Measurements from ENCODE around the gene PRR13.
"Not testable (repeated sequence)": the region's sequence is repeated elsewhere in the genome, so short reads cannot be mapped to it uniquely, and the experiment has no call there.

PRR13 gene

DNA sequence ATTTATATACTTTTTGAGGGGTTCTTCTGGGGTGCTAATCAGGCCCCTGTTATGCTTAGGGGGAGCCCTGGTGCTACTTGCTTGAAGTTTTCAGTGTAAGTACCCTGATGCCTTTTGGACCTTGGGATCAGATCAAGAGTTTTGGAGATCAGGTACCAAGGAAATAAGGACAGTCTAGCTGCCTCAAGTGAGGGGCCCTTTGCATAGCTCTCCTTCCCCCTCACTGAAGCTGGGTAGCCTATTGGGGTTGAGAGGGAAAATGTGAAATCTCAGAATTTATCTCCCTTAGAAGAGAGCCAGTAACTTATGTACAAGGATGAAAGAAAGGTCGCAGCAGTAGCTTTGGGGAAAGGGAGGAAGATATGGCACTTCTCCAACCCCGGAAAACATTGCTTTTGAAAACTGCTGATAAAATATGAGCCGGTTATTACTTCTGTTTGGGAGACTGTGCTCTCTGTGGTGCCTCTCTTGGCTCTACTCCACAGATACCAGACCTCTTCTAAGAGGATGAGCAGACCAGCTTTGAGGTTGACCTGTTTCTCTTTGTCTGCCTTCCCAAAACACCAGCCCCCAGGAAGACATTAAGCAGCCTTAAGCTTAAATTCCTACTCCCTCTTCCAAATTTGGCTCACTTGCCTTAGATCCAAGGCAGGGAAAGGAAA is 26.6 kb upstream of the PRR13 start:
- POLR2A ChIA-PET = no interaction called here

DNA sequence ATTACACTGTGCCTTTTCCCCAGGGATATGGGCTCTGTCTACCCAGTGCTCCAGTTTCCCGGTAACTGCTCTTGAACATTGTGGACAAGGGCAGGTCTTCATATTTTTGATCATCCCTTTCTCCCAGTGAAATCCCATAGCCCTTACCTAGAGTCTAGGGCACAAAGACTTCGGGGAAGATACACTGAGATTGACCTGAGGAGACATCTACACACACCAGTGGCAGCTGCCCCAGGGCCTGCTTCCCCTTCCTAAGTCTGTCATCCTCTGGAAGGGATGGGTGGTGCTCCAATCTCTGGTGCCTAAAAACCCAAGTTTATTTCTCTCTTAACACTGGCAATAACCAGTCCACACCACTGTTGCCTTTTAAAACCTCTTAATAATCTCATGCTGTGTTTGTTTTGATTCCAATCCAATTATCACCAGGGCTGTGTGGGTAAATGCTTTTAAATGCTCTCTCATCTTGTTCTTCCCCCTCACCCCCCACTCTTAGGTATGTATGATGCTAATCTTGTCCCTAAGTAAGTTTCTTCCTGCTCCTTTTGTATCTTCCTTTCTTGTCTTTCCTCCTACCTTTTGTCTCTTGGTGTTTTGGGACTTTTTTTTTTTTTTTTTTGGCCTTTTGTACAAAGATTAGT is 25.7 kb upstream of the PRR13 start:
- CTCF ChIA-PET = interaction anchor here (1.2 to 10.2 kb wide), 5 partner anchors 11 to 94 kb away, joined by 3 to 112 read pairs (median 5); partner anchors contain the start of gene AAAS
- POLR2A ChIA-PET; DNase-seq (ENCODE audit: low read depth, low spot score); H3K4me3 ChIP-seq (ENCODE audit: low read depth, low read length): not testable (repeated sequence)

More for the DNA sequence above, 26.6 kb upstream of the PRR13 start:
- CTCF ChIA-PET = interaction anchor here (1.0 to 10.2 kb wide), 6 partner anchors 10 to 93 kb away, joined by 3 to 112 read pairs (median 6); partner anchors contain the start of gene AAAS
- H3K4me3 ChIP-seq (ENCODE audit: low read depth, low read length) = no peak overlapping the region
- TF ChIP-seq, protein P1, sequence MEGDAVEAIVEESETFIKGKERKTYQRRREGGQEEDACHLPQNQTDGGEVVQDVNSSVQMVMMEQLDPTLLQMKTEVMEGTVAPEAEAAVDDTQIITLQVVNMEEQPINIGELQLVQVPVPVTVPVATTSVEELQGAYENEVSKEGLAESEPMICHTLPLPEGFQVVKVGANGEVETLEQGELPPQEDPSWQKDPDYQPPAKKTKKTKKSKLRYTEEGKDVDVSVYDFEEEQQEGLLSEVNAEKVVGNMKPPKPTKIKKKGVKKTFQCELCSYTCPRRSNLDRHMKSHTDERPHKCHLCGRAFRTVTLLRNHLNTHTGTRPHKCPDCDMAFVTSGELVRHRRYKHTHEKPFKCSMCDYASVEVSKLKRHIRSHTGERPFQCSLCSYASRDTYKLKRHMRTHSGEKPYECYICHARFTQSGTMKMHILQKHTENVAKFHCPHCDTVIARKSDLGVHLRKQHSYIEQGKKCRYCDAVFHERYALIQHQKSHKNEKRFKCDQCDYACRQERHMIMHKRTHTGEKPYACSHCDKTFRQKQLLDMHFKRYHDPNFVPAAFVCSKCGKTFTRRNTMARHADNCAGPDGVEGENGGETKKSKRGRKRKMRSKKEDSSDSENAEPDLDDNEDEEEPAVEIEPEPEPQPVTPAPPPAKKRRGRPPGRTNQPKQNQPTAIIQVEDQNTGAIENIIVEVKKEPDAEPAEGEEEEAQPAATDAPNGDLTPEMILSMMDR (IDR thresholded peaks at IDR 0.05; ENCODE audit: insufficient read depth, low read length, missing control alignments) = no peak
- no peak for DNase-seq (ENCODE audit: low read depth, low spot score)

DNA sequence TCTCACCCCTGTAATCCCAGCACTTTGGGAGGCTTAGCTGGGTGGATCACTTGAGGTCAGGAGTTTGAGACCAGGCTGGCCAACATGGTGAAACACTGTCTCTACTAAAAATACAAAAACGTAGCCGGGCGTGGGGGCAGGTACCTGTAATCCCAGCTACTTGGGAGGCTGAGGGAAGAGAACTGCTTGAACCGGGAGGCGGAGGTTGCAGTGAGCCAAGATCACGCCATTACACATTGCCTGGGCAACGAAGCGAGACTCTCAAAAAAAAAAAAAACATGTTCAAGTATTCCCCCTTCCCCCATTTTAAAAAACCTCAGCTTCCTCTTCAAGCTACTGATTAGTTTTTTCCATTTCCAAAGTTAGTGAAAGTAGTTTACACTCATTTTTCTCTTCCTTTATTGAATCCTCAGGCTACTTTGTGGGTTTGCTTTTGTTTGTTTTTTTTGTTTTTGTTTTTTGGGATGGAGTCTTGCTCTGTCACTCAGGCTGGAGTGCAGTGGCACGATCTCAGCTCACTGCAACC is 24.2 kb upstream of the PRR13 start:
- POLR2A ChIA-PET = interaction anchor here (0.6 to 0.8 kb wide), 3 partner anchors 23 to 122 kb away, joined by 3 to 4 read pairs (median 3); partner anchors contain the start of genes PFDN5 and TARBP2
- DNase-seq (ENCODE audit: low read depth, low spot score); H3K4me3 ChIP-seq (ENCODE audit: low read depth, low read length): not testable (repeated sequence)
- CTCF ChIA-PET = interaction anchor here (0.7 to 10.2 kb wide), 6 partner anchors 63 to 204 kb away, joined by 3 to 112 read pairs (median 8); no protein-coding TSS in a partner anchor

DNA sequence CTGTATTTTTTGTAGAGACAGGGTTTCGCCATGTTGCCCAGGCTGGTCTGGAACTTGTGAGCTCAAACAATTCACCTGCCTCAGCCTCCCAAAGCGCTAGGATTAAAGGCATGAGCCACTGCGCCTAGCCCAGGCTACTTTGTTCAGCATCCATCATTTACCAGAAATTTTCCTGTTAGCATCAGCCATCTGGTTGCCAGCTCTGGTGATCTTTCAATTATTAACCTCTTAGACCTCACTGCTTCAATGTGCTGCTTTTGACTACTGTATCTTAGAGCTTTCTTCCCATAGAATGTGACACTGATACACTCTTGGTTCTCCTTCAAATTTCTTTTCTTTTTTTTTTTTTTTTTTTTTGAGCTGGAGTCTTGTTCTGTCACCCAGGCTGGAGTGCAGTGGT is 23.3 kb upstream of the PRR13 start:
- CTCF ChIA-PET = interaction anchor here (1.1 to 10.2 kb wide), 6 partner anchors 64 to 204 kb away, joined by 3 to 112 read pairs (median 8); partner anchors contain the start of gene AAAS
- POLR2A ChIA-PET = no interaction called here
- no peak for DNase-seq (ENCODE audit: low read depth, low spot score)
- TF ChIP-seq, protein P1 (IDR thresholded peaks at IDR 0.05; ENCODE audit: insufficient read depth, low read length, missing control alignments) = no peak
- no peak overlapping the region for H3K4me3 ChIP-seq (ENCODE audit: low read depth, low read length)

DNA sequence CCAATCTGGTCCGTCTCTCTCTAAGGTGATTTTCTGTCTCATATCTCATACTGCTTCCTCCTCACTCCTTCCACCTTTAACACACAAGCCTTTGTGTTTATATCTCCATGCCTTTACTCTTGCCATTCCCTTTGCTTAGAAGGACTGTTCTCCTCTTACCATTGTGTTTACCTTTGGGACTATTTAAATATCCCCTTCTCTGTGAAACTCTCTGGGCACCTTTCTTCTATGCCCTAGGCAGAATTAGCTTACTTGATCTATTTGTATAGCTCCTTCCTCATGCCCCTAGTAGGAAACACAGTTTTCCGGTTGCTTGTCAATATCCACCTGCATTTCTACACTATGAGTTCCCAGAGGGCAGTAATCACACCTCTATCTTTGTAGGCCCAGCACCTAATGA is 21.8 kb upstream of the PRR13 start:
- TF ChIP-seq, protein P1 (IDR thresholded peaks at IDR 0.05; ENCODE audit: insufficient read depth, low read length, missing control alignments) = no peak
- ChIA-PET CTCF (interaction anchor here (1.0 to 12.8 kb wide), 7 partner anchors 8 to 97 kb away, joined by 3 to 593 read pairs (median 39); partner anchors contain the start of gene AAAS), POLR2A (no interaction called here)
- H3K4me3 ChIP-seq (ENCODE audit: low read depth, low read length) = no peak overlapping the region
- no peak for DNase-seq (ENCODE audit: low read depth, low spot score)

DNA sequence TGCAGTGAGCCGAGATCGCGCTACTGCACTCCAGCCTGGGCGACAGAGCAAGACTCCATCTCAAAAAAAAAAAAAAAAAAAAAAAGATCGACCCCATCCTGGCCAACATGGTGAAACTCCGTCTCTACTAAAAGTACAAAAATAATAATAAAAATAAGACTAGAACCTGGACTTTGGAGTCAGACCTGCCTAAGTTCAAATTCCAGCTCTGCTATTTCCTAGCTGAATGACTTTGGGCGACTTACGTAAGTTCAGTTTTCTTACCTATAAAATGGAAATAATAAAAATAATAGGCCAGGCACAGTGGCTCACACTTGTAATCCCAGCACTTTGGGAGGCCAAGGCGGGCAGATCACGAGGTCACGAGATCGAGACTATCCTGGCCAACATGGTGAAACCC is 19.3 kb upstream of the PRR13 start:
- DNase-seq (ENCODE audit: low read depth, low spot score); H3K4me3 ChIP-seq (ENCODE audit: low read depth, low read length): not testable (repeated sequence)
- POLR2A ChIA-PET = interaction anchor here (0.7 to 1.5 kb wide), 2 partner anchors 35 to 44 kb away, joined by 3 to 4 read pairs; no protein-coding TSS in a partner anchor
- CTCF ChIA-PET = interaction anchor here (0.8 to 12.8 kb wide), 15 partner anchors 9 to 99 kb away, joined by 3 to 593 read pairs (median 10); partner anchors contain the start of gene AAAS

DNA sequence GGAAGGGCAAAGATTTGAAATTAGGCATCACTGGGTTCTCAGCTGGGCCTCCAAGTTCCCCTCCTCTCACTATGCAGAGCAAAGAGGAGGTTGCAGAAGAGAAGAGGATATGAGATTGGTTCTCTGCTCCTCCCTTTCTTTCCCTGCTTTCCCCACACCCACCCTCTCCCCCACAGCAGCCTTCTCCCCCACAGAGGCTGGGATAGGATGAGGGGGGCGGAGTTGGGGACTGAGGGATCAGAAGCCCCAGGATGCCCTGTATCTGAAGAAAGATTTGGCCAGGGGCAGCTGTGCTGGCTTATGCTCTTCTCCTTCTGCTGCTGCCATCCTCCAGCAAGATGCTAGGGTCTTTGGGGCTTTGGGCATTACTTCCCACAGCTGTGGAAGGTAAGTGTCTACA is 17.9 kb upstream of the PRR13 start, which contains the start of gene AMHR2:
Gene AMHR2 (plus strand): TSS at position 259 of the 400 bp plus-strand sequence. CDS start 80 bp downstream, at position 339.
- POLR2A ChIA-PET = interaction anchor here (0.6 kb wide), 1 partner anchor 78 kb away, joined by 3 read pairs; no protein-coding TSS in a partner anchor
- TF ChIP-seq, protein P1 (IDR thresholded peaks at IDR 0.05; ENCODE audit: insufficient read depth, low read length, missing control alignments) = no peak
- CTCF ChIA-PET = interaction anchor here (1.7 to 12.8 kb wide), 6 partner anchors 8 to 101 kb away, joined by 3 to 593 read pairs (median 45); partner anchors contain the start of gene AAAS
- no peak for DNase-seq (ENCODE audit: low read depth, low spot score)
- H3K4me3 ChIP-seq (ENCODE audit: low read depth, low read length) = no peak within 1 kb of the TSS
